LNCaP clone FGC (cell line): ENCODE measurements around the gene NXPE4.

ENCODE experiments used
- DNase-seq: peaks from one replicate; pipeline ENCODE4 v3.0.0-alpha.2; 2011; ENCODE audit warnings: low read depth
- H3K4me3 ChIP-seq: 2 replicates; pipeline ENCODE4 v1.5.1; 2011; ENCODE audit warnings: mild to moderate bottlenecking, low read depth, low read length, control low read depth
- TF ChIP-seq, protein P1 (sequence below): IDR thresholded peaks from 2 replicates; pipeline ENCODE4 v1.5.1; 2012; ENCODE audit warnings: mild to moderate bottlenecking; ENCODE audit not compliant: control insufficient read depth, insufficient read depth; ENCODE audit errors: extremely low read depth

NXPE4 gene

GRCh38 chr11:114571712-114572111 lies 23.9 kb downstream of the NXPE4 start:
- DNase-seq, result no peak
- no peak overlapping the region for H3K4me3 ChIP-seq
- TF ChIP-seq, protein P1, sequence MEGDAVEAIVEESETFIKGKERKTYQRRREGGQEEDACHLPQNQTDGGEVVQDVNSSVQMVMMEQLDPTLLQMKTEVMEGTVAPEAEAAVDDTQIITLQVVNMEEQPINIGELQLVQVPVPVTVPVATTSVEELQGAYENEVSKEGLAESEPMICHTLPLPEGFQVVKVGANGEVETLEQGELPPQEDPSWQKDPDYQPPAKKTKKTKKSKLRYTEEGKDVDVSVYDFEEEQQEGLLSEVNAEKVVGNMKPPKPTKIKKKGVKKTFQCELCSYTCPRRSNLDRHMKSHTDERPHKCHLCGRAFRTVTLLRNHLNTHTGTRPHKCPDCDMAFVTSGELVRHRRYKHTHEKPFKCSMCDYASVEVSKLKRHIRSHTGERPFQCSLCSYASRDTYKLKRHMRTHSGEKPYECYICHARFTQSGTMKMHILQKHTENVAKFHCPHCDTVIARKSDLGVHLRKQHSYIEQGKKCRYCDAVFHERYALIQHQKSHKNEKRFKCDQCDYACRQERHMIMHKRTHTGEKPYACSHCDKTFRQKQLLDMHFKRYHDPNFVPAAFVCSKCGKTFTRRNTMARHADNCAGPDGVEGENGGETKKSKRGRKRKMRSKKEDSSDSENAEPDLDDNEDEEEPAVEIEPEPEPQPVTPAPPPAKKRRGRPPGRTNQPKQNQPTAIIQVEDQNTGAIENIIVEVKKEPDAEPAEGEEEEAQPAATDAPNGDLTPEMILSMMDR, result no peak

DNA sequence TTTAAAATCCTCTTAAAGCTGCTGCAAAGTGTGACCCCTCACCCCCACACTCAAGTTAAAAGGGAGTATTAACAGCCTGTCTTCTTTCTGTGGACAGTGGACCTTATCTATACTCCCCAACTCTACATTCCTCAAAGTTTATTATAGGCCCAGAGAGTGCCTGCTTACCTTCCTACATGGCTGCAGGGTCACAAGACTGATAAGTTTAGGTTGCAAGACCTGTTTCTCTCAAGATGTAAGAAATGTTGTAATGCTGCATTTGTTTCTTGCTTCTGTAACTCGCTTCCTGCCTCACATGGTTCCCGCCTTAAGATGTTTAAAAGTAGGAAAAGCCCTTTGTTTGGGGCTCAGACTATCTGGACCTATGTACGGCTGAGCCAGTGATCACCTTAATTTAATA lies 25.8 kb downstream of the NXPE4 start:
- no peak for DNase-seq
- no peak overlapping the region for H3K4me3 ChIP-seq
- TF ChIP-seq, protein P1, result no peak

DNA sequence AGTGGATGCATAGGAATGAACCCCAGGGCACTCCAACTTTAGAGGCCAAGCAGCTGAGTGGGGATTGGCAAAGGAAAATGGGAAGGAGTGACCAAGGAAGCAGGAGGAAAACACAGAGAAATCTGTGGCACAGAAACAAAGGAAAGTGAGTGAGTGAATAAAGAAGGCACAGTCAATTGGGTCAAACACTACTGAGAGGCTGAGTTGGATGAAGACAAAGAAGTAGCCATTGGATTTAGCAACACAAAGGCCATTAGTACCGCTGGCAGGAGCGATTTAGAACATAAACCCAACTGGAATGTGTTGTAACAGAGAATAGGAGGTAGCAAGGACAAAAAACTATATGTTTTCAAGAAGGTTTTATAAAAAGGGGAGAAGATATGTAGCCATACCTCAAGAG lies 29.3 kb downstream of the NXPE4 start:
- TF ChIP-seq, protein P1, result no peak
- H3K4me3 ChIP-seq, result no peak overlapping the region
- no peak for DNase-seq

- TF ChIP-seq, protein P1, result no peak
- no peak for DNase-seq
- no peak overlapping the region for H3K4me3 ChIP-seq
Measured at GRCh38 chr11:114564831-114565230, 30.8 kb downstream of the NXPE4 start.

GRCh38 chr11:114563077-114563476 lies 32.5 kb downstream of the NXPE4 start:
- no peak for DNase-seq
- no peak overlapping the region for H3K4me3 ChIP-seq
- TF ChIP-seq, protein P1, result no peak

DNA sequence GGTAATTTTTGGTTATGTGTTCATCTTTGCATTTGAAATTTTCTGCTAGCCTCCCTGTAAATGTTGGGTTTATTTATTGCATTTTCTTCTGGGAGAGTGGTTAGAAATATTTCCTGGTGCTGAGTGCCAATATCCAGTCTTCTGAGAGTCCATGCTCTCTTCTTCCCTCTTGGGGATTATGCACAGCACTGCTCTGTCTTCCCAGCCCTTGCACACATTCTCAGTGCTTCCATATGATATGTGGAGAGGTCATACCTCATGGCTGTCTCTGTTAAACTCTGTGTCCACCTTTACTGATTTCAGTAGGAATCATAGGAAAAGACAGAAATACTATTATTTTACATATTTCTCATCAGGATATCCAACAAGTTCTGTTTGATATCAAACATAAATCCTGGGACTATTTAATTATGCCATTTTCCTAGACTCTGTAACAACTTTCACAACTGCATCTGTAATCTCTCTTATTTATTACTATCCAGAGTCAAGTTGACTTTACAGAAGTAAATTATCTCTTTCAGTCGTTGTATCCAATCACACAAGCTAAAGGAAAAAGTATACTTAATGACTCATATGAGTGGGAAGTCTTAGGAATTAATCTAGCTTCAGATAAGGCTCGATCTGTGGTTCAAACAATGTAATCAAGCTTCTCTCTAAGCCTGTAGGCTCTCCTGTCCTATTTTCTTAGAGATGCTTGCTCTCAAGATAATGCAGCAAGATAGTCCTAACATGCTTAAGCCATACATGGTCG lies 33.2 kb downstream of the NXPE4 start:
- TF ChIP-seq, protein P1, result no peak
- DNase-seq, result no peak

GRCh38 chr11:114559425-114560310 lies 35.9 kb downstream of the NXPE4 start, which contains the start of gene NXPE1:
Gene NXPE1 (minus strand): TSS chr11:114559881. CDS start chr11:114551201, 8,680 bp downstream.
- DNase-seq, result no peak

More for the DNA sequence above, 33.2 kb downstream of the NXPE4 start:
- H3K4me3 ChIP-seq, result no peak overlapping the region

More at GRCh38 chr11:114559425-114560310, 35.9 kb downstream of the NXPE4 start, which contains the start of gene NXPE1:
- TF ChIP-seq, protein P1, result no peak
- no peak within 1 kb of the TSS for H3K4me3 ChIP-seq
